DMS153 (cell line): ENCODE data around the gene NAT14.
A peak's percentile ranks its signal among the peaks of the same experiment; 100 is the strongest.
"Not testable (repeated sequence)": the region's sequence is repeated elsewhere in the genome, so short reads cannot be mapped to it uniquely, and the experiment has no call there.

Source experiments
- DNase-seq: peaks from one replicate; lab custom pipeline; 2025; lab: John Stamatoyannopoulos, UW

Gene NAT14

DNA sequence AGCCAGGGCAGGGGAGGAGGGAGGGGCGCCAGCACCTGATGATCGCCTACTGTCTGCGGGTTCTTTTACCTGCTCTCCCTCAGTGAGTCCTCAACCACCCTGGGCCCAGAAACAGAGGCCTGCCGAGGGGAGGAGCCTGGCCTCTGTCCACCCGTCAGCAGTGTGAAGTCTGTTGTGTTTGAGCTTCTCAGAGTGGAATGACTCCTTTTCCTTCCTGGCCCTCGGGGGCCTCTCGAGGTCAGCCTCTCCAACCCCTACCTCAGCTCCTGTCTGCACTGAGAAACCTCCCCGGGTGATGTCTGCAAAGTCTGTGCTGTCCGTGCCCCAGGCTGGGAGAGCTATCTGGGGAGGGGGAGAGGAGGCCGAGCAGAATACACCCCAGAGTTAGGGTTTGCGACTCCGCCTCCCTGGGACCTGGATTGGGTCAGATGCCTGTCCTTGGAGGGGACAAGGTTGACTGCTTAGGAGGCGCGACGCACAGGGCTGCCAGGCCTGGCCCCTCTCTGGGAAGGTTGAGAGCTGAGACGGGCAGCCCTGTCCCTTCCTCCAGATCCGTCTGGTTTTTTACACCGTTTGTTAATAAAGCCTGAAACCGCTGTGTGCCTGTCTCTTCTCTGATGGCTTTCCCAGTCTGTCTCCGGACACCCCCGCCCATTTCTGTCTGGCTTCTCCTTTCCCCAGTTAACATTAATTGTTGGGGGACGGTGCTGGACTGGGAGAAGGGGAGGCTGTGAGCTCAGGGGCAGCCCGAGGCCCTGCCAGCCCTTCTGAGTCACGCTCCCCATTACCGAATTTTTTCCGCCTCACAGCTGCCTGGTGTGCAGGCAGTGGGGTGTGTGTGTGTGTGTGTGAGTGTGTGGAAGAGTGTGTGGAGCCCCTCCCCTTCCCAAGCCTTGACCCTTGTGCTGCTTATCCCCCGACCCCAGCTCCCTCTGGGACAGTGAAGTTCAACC, 2.3 kb downstream of the NAT14 start:
- no peak for DNase-seq

DNA sequence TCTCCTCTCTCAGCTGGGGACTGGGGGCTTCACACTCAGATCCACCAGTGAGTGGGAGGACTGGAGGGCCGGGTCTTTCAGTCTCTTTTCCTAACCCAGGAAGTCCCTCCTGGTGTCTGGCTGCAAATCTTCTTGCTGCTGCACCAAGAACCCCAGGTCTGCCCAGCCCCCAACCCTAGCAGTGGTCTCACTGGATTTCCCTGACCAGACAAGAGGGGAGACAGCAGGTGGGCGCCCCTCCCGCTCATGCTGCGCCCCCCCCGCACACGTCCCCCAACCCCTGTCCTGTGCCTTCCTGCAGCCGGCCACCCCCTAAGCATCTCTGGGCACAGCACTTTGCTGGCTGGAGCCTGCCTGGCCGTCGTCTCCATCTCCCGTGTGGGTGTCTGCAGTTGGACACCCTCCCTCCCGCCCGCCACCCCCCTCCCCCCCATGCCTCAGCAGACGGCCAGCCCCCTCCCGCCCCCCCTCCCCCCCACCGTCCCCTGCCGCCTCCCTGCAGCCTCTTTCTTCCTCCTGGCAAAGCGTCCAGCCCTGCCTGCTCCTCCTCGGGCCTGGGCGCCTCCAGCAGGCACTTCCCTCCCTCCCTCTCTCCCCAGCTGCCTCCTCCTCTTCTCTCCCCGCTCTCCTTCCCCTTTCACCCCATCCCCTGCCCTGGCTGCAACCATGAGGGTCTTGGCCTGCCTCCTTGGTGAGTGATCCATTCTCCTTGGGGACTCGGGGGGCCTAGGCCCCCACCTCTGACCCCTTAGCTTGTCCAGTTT, 3.1 kb downstream of the NAT14 start, which contains the start of gene SSC5D:
SSC5D (plus strand) TSS at position 513 of the 764 bp plus-strand sequence; CDS start at position 667, 154 bp downstream.
- DNase-seq: no peak

GRCh38 chr19:55488986-55489710, 4.2 kb downstream of the NAT14 start:
- DNase-seq: no peak

- no peak for DNase-seq
These were observed 4.9 kb downstream of the NAT14 start for GRCh38 chr19:55489711-55490477.

DNA sequence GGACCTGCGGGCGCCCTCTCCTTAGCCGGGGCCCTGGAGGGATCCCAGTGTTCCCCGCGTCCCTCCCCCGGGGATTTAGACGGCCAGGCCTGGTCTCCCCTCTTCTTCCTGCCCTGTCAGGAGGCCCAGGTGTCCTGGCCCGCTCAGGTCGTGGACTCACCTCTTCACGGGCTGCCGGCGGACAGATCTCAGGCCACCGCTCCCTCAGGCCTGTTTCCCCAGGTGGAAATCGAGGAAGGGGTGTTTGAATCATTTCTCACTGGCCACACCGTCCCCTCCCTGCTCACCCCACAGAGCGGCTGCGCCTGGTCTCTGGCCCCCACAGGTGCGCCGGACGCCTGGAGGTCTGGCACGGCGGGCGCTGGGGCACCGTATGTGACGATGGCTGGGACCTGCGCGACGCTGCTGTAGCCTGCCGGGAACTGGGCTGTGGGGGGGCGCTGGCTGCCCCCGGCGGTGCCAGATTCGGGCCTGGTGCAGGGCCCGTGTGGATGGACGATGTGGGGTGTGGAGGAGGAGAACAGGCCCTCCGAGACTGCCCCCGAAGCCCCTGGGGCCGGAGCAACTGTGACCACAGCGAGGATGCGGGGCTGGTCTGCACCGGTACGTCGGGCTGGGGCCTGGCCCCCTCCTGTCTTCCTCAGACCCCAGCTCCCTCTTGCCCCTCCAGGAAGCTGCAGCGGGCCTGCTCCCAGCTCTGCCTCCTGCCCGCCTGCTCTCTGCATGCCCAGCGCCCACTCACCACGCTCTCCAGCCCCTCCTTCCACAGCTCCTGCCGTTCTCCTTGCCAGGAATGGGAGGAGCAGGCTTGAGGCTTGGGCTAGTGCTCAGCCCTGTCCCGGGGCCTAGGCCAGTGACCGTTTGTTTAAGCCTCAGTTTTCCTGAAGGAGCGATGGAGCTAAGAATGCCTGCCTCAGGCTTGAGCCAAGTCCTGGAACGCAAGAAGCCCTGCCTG, 5.8 kb downstream of the NAT14 start:
- no peak for DNase-seq

GRCh38 chr19:55491546-55492360, 6.8 kb downstream of the NAT14 start:
- DNase-seq: no peak

DNA sequence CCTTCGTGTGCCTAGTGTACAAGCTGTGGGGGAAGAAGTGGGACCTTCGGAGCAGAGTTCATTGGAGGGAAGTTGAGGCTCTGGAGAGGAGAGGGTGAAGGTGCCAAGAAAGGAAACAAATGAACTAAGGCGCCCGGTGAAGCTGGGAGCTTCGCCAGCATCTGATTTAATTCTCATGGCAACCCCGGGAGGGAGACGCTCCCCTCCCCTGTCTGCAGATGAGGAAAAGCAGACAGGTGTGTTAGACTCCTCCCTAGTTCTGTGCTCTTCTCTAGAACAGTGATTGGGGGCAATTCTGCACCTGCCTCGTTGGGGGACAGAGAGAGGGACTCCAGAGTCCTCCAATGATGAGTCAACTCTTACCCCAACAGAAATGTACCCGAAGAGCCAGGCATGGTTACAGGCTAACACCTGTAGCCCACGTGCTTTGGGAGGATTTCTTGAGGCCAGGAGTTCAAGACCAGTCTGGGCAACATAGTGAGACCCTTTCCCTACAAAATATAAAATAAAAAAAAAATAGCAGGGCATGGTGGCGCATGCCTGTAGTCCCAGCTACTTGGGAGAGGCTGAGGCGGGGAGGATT, 7.5 kb downstream of the NAT14 start:
- peak; percentile 14 for DNase-seq

GRCh38 chr19:55493052-55493644, 8.2 kb downstream of the NAT14 start:
- no peak for DNase-seq

- no peak for DNase-seq
These were observed 8.7 kb downstream of the NAT14 start for GRCh38 chr19:55493645-55494171.

DNA sequence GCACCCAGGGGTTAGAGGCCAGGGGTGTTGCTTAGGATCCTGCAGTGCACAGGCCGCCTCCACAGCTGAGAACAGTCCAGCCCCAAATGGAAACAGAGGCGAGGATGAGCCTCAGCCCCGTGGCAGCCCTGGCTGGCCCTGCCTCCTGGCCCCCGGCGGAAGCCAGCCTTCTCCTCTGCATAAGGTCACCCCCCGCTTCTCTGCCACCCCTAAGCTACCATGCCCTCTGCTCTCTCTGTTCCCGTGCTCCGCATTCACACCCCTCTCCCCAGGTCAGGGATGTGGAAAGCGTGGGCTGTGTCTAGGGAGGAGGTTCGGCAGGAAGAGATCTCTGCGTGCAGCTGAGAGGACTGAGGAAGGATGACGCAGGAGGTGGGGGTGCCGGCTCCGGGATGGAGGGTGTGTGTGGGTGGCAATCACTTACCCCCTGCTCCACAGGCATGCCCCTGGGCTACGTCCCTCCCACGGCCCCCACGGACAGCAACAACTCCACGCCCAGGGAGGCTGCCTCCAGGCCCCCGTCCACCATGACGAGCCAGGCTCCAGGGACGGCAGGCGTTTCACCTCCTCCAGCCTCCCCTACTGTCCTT, 9.3 kb downstream of the NAT14 start:
- DNase-seq: no peak

DNA sequence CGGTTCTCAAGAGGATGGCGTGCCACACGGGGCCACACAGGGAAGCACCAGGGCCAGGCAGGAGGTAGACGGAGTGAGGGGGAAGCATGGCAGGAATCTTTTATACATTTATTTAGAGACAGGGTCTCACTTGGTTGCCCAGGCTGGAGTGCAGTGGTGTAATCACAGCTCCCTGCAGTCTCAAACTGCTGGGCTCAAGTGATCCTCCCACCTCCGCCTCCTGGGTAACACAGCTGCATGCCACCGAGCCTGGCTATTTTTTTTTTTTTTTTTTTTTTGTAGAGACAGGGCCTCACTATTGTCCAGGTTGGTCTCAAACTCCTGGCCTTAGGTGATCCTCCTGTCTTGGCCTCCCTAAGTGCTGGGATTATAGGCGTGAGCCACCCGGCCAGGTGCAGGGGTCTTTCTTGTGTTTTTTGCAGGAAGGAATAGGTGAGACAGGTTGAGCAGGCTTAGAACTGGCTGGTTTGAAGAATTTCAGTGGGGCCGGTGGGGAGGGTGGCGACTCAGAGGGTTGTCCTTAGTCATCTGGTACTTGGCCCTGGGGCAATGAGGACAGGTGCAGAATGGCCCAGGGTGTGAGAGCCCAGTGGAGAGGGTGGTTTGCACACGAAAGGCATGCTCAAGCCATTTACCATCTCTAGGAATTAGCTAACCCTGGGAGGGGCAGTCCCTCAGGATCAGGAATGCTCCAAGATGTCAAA, 10.8 kb downstream of the NAT14 start:
- DNase-seq: no peak

- not testable (repeated sequence) for DNase-seq
These were observed 11.8 kb downstream of the NAT14 start for GRCh38 chr19:55496820-55497219.

DNA sequence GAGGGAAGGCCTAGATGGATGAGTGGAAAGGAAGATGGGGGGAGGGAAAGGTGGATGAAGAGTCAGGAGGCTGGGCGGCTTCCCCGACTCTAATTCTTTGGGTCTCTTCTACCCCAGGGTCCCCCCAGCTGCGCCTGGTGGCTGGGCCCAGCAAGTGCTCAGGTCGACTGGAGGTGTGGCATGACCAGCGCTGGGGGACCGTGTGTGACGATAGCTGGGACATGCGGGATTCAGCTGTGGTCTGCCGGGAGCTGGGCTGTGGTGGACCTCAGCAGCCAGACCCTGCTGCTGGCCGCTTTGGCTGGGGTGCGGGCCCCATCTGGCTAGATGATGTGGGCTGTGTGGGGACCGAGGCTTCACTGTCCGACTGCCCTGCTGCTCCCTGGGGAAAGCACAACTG, 12.8 kb downstream of the NAT14 start:
- no peak for DNase-seq

- DNase-seq: no peak
These were observed 13.4 kb downstream of the NAT14 start for GRCh38 chr19:55498246-55498840.

- no peak for DNase-seq
These were observed 15.5 kb downstream of the NAT14 start for GRCh38 chr19:55500368-55500952.

- DNase-seq: no peak
These were observed 17.4 kb downstream of the NAT14 start for GRCh38 chr19:55502197-55502952.
